ENCODE measurements around the gene UBALD1.

UBALD1 gene

GRCh38 chr16:4646773-4647643 is 32.3 kb upstream of the UBALD1 start:
- no peak for DNase-seq (ENCODE audit: low spot score)

- DNase-seq (ENCODE audit: low spot score): no peak
Observed at GRCh38 chr16:4641895-4642294, 27.2 kb upstream of the UBALD1 start.

GRCh38 chr16:4641306-4641687 is 26.6 kb upstream of the UBALD1 start:
- DNase-seq (ENCODE audit: low spot score): no peak

- no peak for DNase-seq (ENCODE audit: low spot score)
Observed at GRCh38 chr16:4640572-4641305, 26.1 kb upstream of the UBALD1 start.

GRCh38 chr16:4639899-4640509 is 25.3 kb upstream of the UBALD1 start:
- DNase-seq (ENCODE audit: low spot score): no peak

GRCh38 chr16:4637501-4638166 is 22.9 kb upstream of the UBALD1 start:
- DNase-seq (ENCODE audit: low spot score): no peak

- DNase-seq (ENCODE audit: low spot score): no peak
Observed at GRCh38 chr16:4636196-4636595, 21.5 kb upstream of the UBALD1 start.

- DNase-seq (ENCODE audit: low spot score): no peak
Observed at GRCh38 chr16:4634768-4635167, 20.1 kb upstream of the UBALD1 start.

- DNase-seq (ENCODE audit: low spot score): no peak
Observed at GRCh38 chr16:4633910-4634635, 19.4 kb upstream of the UBALD1 start.

GRCh38 chr16:4631444-4631843 is 16.8 kb upstream of the UBALD1 start:
- DNase-seq (ENCODE audit: low spot score): no peak

GRCh38 chr16:4628283-4628682 is 13.6 kb upstream of the UBALD1 start:
- DNase-seq (ENCODE audit: low spot score): no peak

- DNase-seq (ENCODE audit: low spot score): peak; percentile 67
Observed at GRCh38 chr16:4626396-4626795, 11.7 kb upstream of the UBALD1 start.

- no peak for DNase-seq (ENCODE audit: low spot score)
Observed at GRCh38 chr16:4625560-4626159, 11.0 kb upstream of the UBALD1 start.

GRCh38 chr16:4624827-4625559 is 10.3 kb upstream of the UBALD1 start:
- peak; percentile 63 for DNase-seq (ENCODE audit: low spot score)

- DNase-seq (ENCODE audit: low spot score): peak; percentile 96
Observed at GRCh38 chr16:4624015-4624826, 9.5 kb upstream of the UBALD1 start, which contains the start of gene MGRN1. TSS of gene MGRN1 (plus strand) at chr16:4624826. CDS start at chr16:4624961, 135 bp downstream.

GRCh38 chr16:4623593-4623992 is 8.9 kb upstream of the UBALD1 start:
- DNase-seq (ENCODE audit: low spot score): no peak

- no peak for DNase-seq (ENCODE audit: low spot score)
Observed at GRCh38 chr16:4618645-4619418, 4.1 kb upstream of the UBALD1 start.

GRCh38 chr16:4617880-4618279 is 3.2 kb upstream of the UBALD1 start:
- no peak for DNase-seq (ENCODE audit: low spot score)

Measured in RKO (cell line).